Mucosa of gallbladder (tissue), 1 donor: ENCODE data around the gene GREM2. TPM values are rescaled to one million over a fixed set of nuclear protein-coding genes. Genes with fewer than 3 reads are reported as not detected.

Experiments
- DNase-seq: peaks from one replicate; pipeline ENCODE4 v3.0.0-alpha.2; 2020; ENCODE audit warnings: low spot score
- total RNA-seq: library from RNA; stranded (reverse); gene quantifications from one replicate; pipeline ENCODE4 v1.2.1, GENCODE V29; 2021
- donor health status: DM: no; HTN: no; CAD: no.

Gene GREM2
- total RNA-seq, 1 donor from 2014 or later = 52.2 TPM

DNA sequence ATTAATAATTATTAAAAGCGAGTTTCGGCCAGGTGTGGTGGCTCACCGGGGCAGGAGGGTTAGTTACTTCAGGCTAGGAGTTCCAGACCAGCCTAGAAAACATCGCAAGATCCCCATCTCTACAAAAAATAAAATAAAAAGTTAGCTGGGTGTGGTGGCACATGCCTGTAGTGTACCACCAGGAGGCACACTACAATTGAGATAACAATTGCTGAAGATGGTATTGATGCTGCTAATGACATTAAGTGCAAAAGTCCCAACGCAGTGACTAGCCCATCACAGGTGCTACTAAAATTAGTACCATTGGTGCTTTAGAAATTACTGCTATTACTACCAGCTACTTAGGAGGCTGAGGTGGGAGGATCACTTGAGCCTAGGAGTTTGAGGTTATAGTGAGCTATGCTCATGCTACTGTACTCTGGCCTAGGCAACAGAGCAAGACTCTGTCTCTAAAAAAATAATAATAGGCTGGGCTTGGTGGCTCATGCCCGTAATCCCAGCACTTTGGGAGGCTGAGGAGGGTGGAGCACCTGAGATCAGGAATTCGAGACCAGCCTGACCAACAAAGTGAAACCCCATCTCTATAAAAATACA, 156.6 kb downstream of the GREM2 start:
- no peak for DNase-seq

GRCh38 chr1:240445369-240445768, 166.6 kb downstream of the GREM2 start:
- no peak for DNase-seq

- no peak for DNase-seq
These were observed 170.3 kb downstream of the GREM2 start for GRCh38 chr1:240441669-240442068.
